Skin epidermis (tissue), 12 donors: ENCODE data around the gene SLF2.

Source experiments
- H3K27ac ChIP-seq, 21 experiments: fragments of 200-600 bp; sonication (generic) in 11 of 21; one replicate each; pipeline ENCODE4 v1.5.0; 2020; ENCODE audit warnings: mild to moderate bottlenecking in 3 of 21, inconsistent platforms in 2 of 21, moderate library complexity in 2 of 21
- H3K4me3 ChIP-seq, 7 experiments: fragments of 200-600 bp; sonication (generic) in 2 of 7; one replicate each; pipeline ENCODE4 v1.5.0; 2020; ENCODE audit warnings: inconsistent platforms in 2 of 7, mild to moderate bottlenecking in 2 of 7, moderate library complexity in 1 of 7

The SLF2 gene

DNA sequence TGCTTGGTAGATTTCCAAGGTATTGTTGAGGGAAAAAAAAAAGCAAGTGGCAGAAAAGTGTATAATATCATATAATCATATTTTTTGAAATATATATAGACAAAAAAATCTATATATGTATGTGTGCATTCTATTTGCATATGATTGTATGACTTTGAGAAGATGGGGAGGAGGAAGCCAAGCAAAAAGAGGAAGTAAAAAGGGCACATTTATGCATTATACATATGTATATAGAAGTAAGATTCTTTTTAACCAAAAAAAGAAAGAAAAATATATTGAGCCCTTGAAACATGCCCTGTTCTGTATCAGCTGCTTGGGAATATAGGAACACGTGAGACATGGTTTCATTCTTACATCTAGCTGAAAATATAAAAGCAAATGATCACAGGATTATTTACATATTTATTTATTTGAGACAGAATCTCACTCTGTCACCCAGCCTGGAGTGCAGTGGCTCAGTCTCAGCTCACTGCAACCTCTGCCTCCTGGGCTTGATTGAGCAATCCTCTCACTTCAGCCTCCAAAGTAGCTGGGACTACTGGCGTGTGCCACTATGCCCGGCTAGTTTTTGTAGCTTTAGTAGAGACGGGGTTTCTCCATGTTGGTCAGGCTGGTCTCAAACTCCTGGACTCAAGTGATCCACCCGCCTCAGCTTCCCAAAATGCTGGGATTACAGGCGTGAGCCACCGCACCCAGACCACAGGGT lies 18.0 kb upstream of the SLF2 start:
- no peak overlapping the region for H3K27ac ChIP-seq
- H3K4me3 ChIP-seq: no peak overlapping the region

DNA sequence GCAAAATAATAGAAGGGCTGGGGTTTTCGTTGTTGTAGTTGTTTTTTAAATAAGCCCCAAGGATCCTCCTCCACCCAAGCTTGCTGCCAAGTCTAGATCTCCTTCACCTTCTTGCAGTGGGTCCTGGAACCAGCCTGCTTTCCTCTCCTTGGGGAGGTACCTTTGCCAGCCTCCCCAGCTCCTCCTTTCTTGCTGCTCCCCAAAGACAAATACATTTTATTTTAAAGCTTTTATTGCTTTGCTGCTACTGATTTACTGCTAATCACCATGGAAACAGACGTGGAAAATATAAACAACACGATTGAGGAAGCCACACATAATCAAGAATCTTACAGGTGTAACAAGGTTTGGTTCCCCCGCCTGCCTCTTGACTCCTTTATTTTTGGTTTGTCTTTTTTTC lies 17.4 kb upstream of the SLF2 start:
- no peak overlapping the region for H3K4me3 ChIP-seq
- no peak overlapping the region for H3K27ac ChIP-seq

- Histone ChIP-seq H3K27ac (no peak overlapping the region), H3K4me3 (no peak overlapping the region)
Observed at GRCh38 chr10:100895896-100896295, 16.9 kb upstream of the SLF2 start.

- Histone ChIP-seq H3K4me3 (no peak overlapping the region), H3K27ac (no peak overlapping the region)
Observed at GRCh38 chr10:100896876-100897461, 15.8 kb upstream of the SLF2 start.

- no peak overlapping the region for H3K27ac ChIP-seq
Observed at GRCh38 chr10:100897976-100898375, 14.8 kb upstream of the SLF2 start.

DNA sequence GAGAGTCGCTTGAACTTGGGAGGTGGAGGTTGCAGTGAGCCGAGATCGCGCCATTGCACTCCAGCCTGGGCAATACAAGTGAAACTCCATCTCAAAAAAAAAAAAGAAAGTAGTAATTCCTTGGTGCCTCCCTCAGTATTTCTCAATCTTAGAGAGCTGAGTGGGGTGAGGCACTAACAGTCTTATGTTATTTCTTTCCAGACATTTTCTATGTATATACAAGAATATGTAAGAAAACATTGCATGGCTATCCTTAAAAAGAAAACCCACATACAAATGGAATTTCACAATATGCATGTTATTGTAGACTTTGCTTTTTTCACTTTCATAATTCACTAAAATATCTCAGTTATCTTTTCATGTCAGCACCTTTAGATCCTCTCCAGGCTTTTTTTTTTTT lies 13.6 kb upstream of the SLF2 start:
- no peak overlapping the region for H3K4me3 ChIP-seq
- no peak overlapping the region for H3K27ac ChIP-seq

More at GRCh38 chr10:100897976-100898375, 14.8 kb upstream of the SLF2 start:
- H3K4me3 ChIP-seq: no peak overlapping the region

- Histone ChIP-seq H3K27ac (no peak overlapping the region), H3K4me3 (no peak overlapping the region)
Observed at GRCh38 chr10:100901051-100901450, 11.7 kb upstream of the SLF2 start.

GRCh38 chr10:100902622-100903021 lies 10.1 kb upstream of the SLF2 start:
- no peak overlapping the region for H3K27ac ChIP-seq
- no peak overlapping the region for H3K4me3 ChIP-seq

- no peak overlapping the region for H3K27ac ChIP-seq
- H3K4me3 ChIP-seq: no peak overlapping the region
Observed at GRCh38 chr10:100904917-100905316, 7.8 kb upstream of the SLF2 start.

GRCh38 chr10:100907175-100907574 lies 5.6 kb upstream of the SLF2 start:
- Histone ChIP-seq H3K27ac (no peak overlapping the region), H3K4me3 (no peak overlapping the region)

- no peak overlapping the region for H3K4me3 ChIP-seq
- no peak overlapping the region for H3K27ac ChIP-seq
Observed at GRCh38 chr10:100907773-100908363, 4.9 kb upstream of the SLF2 start.

DNA sequence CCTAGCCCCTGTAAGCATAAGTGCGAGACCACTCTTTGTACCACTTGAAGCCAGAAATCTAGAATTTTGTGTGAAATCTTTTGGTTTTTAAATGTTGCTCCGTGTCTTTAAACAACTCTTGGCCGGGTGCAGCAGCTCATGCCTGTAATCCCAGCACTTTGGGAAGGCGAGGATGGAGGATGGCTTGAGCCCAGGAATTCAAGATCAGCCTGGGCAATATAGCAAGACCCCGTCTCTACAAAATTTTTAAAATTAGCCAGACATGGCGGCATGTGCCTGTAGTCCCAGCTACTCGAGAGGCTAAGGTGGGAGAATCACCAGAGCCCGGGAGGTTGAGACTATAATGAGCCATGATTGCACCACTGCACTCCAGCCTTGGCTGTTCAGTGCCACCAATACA lies 4.4 kb upstream of the SLF2 start:
- Histone ChIP-seq H3K4me3 (no peak overlapping the region), H3K27ac (no peak overlapping the region)

DNA sequence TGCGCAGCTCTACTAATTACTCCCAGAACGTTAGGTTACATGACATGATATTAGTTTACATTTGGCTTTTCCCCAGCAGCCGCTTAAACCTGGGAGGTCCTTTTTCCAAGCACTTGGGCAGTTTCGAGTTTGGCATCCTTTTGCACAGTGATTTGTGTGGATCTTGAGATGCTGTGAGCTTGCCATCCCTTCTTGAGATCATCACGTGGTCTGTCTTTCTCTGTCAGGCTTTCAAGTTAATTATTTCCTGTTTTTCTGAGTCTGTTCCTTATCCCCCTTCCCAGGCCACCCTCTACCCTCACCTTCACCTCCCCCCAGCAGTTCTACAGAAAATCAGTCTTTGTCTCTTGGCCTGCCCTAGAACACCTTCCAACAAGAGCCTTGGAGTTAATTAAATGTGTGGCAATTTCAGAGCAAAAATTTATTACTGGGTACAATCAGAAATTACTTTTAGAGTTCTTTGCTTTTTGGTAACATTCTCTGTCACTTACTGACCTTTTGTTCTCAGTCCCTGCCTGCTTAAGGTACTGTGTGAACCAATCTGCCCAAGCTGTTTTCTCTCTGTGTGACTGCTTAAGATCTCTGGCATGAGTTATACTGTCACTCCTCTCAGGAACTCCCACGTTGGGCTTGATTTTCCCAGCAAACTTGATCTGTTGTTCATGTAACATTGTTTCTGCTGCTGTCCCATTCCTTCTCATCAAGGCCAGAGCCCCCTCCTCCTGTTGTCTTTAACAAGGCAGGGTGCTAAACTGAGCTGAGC lies 3.1 kb upstream of the SLF2 start:
- H3K4me3 ChIP-seq: no peak overlapping the region
- H3K27ac ChIP-seq: peak overlapping the region in 1 of 21 experiments; percentile 2

DNA sequence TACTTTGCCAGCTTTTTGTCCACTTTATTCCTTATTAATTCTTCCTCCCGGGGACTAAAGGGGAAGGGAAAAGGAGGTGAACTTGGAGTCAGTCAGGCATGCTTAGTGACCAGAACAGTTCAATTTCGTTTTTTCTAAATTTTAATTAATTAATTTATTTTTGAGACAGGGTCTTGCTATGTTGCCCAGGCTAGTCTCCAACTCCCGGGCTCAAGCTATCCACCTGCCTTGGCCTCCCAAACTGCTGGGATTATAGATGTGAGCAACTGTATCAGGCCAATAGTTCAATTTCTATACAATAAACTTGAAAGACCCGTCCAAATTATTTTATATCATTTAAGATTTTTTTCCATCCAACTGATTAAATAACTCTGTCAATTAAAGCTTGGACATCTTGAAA lies 1.3 kb upstream of the SLF2 start:
- H3K4me3 ChIP-seq: no peak overlapping the region
- peak overlapping the region in 6 of 21 experiments; percentile 81 to 92 (median 90) for H3K27ac ChIP-seq

DNA sequence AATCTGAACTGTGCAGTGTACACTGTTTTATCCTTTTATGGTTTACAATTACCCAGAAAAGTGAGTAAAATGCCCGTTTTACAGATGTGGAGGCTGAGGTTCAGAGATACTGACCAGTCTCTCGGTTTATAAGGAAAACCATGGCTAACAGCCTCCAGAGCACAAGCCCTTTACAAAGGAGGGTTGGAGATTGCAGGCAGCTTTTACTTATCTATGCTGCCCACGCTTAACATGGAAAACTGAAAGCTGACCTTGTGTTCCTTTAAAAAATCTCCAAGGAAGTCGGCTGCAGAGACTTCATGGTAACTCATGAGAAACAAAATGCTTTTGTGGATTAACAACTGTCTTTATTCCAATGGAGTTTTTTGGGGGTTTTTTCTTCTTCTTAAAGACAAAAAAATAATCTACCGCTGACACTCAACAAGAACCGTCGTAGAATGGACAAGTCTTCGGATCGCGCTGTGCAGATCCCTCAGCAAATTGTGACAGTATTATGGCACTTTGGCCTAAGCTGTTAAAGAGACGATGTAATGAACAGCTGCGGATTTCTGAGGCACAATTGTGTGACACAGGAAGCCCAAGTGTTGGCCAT lies 654 bp upstream of the SLF2 start:
- Histone ChIP-seq H3K27ac (peak overlapping the region in 20 of 21 experiments; percentile 81 to 97 (median 92)), H3K4me3 (peak overlapping the region; percentile 89 to 100 (median 98))

GRCh38 chr10:100913470-100913865 lies 705 bp downstream of the SLF2 start:
- Histone ChIP-seq H3K27ac (peak overlapping the region in 19 of 21 experiments; percentile 81 to 97 (median 92)), H3K4me3 (peak overlapping the region; percentile 89 to 100 (median 98))

DNA sequence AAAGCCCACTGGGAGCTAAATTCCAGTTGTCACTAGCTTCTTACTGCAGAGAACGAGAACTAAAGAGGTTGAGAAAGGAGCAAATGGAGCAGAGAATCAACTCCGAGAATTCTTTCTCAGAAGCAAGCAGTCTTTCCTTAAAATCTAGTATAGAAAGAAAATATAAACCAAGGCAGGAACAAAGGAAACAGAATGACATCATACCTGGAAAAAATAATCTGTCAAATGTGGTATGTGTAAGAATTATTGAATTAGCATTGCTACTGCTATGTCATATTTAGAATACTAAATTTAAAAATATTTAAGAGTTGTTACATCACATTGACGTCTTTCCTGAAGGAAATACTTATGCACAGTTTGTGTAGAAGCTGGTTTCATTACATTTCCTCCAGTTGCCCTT lies 4.3 kb downstream of the SLF2 start:
- Histone ChIP-seq H3K4me3 (no peak overlapping the region), H3K27ac (no peak overlapping the region)

DNA sequence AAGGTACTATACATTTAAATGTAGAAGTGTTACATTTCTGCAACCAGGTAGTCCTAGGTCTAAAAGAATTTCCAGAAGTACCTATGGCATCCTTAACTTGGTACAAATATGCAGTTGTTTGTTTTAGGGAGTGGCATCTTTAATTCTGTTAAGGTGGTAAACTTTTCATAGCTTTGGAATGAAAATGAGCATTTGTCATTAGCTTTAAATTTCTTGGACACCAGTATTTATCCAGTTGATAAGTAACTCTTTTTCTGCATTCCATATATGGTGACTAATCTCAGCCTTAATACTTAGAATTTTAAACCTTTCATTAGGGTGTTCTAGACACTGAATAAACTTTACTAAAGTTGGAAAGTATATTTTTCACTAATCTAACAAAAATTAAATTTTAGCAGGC lies 10.8 kb downstream of the SLF2 start:
- Histone ChIP-seq H3K27ac (no peak overlapping the region), H3K4me3 (no peak overlapping the region)

DNA sequence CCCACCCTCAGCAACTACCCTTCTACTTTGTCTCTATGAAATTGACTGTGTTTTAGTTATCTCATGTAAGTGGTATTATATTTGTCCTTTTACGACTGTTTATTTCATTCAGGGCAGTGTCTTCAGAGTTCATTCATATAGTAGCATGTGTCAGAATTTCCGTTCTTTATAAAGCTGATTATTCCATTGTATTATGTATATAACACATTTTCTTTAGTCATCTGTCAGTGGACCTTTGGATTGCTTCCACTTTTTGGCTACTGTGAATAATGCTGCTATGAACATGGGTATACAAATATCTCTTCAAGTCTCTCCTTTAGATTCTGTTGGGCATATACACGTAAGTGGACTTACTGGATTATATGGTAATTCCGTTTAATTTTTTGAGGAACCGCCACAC lies 14.5 kb downstream of the SLF2 start:
- Histone ChIP-seq H3K4me3 (no peak overlapping the region), H3K27ac (no peak overlapping the region)

DNA sequence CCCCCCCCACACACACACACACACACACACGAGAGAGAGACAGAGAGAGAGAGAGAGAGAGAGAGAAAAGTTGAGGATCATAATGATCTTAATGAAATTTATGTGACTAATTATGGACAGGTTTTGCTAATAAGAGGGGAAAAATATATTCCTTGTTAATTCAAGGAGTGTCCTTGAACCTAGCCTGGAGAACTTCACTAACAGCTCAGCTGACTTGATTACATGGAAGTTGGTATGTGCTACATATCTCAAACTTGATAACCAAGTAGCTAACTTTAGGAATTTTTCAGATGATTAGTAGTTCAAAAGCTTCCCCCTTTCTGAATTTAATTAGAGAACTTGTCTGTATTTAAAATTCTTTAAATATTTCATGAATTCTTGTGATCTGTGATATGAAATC lies 15.3 kb downstream of the SLF2 start:
- no peak overlapping the region for H3K27ac ChIP-seq
- H3K4me3 ChIP-seq: no peak overlapping the region
